GM03348 (cell line): ENCODE measurements around the gene PLXDC1.
"Not testable (repeated sequence)": the region's sequence is repeated elsewhere in the genome, so short reads cannot be mapped to it uniquely, and the experiment has no call there.

ENCODE experiments used
- DNase-seq: peaks from one replicate; pipeline ENCODE4 v3.0.0; 2012; ENCODE audit warnings: low spot score

PLXDC1 gene

DNA sequence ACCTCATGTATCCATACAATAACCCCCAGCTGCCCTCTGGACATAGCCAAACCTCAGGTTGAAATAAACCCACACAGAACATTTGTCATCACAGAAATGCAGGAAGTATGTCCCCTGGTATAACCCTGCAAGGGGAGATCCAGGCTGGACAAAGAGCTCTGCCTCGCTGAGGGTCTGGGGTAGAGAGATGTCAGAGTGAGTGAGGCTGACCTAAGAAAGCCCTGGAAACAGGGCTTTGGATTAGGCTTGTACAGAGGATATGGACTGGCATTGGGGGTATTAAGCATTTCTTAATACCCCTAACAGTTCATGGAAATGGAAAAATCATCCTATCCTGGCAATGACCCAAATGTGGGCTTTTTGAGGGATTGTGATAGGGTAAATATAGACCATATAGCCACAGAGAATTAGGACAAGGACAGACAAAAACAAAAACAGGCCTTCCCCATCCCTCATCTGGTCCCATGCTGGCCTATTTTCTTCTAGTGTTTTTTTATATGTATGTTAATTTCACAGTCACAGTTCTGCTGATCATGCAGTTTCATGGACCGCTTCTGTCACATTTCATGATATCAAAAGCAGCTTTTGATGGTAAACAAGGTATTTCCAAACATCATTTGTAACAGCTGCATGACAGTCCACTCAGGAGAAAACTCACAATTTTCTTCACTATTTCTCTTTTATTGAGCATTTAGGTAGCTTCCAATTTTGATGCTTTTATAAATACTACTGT, 26.1 kb downstream of the PLXDC1 start:
- DNase-seq = no peak

DNA sequence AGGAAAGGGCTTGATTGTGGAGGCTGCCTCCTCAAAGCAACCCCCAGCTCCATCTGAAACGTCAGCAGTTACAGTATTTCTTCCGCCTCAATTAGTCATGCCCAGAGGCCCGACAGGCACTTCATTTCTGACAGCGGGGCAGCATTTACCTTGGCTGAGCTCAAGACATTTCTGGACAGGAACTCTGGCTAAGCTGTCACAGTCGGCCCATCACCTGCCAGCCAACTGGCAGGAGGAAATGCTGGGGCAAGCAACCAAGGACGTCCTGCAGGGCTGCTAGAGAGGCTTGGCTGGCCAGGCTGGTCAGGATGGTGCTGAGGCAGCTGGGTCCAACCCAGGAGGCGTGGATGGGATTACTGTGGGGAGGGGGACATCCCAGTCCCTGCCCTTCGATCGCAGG, 27.8 kb downstream of the PLXDC1 start:
- DNase-seq = no peak

DNA sequence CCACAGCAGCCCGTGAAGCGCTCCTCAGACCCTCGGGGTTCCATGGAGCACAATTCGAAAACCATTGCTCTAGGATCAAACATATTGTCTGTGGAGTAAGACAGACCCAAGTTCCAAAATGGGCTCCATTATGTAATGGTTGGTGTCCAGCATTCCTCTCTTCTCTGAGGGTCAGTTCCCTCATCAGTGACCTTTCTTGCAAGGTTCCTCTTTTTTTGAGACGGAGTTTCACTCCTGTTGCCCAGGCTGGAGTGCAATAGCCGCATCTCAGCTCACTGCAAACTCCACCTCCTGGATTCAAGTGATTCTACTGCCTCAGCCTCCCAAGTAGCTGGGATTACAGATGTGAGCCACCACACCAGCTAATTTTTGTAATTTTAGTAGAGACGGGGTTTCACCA, 28.4 kb downstream of the PLXDC1 start:
- DNase-seq = no peak

DNA sequence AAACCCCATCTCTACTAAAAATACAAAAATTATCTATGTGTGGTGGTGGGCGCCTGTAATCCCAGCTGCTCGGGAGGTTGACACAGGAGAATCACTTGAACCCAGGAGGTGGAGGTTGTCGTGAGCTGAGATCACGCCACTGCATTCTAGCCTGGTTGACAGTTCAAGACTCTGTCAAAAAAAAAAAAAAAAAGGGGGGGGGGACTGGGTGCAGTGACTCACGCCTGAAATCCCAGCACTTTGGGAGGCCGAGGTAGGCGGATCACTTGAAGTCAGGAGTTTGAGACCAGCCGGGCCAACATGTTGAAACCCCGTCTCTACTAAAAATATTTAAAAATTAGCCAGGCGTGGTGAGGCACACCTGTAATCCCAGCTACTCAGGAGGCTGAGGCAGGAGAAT, 29.5 kb downstream of the PLXDC1 start:
- not testable (repeated sequence) for DNase-seq

DNA sequence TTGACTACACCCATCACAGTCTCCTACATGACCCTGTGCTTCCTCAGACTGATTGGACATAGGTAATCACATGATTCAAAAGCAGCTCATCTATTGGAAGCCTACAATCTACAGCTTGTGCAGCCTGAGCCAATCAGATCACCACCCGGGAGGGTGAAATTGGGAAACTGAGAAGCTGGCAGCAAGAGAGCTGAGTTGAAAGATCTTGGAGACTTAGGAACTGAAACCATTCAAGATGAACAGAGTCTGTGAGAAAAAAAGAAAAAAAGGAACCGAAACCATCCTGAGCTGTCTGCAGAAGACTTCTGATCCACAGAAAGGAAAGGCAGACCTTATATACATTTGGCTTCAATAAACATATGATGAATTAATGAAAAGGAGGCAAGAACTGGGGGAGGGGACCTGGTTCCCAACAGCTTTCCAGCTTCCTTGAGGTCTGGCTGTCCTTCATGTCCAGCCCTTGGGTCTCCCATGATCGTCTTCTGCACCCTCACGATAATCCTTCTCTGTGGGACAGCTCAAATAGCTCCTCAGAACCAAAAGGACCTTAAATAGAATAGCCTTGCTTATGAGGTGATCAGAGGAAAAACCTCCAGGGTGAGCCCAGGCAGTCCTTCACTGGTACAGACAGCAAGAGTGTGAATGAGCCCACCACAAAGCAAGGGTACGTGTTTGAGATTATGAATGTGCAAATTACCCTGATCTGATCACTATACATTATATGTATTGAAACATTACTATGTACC, 32.6 kb downstream of the PLXDC1 start:
- DNase-seq = no peak

DNA sequence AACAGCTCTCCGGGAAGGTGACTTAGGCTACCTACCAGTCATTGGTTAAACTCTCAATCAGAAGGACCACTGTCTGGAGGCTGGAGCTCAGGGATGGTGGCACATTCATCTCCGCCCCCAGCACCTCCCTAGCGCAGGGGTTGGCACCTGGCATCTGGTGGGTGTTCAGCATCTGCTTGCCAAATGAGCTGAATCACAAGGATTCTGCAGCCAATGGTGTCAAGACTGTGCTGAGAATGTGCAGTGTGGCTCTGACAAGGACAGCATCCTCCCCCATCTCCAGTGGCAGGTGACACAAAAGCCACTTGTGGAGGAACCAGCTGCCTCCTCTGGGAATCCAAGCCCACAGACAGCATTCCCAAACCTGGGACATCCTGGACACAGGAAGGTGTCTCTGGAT, 35.2 kb downstream of the PLXDC1 start:
- no peak for DNase-seq

DNA sequence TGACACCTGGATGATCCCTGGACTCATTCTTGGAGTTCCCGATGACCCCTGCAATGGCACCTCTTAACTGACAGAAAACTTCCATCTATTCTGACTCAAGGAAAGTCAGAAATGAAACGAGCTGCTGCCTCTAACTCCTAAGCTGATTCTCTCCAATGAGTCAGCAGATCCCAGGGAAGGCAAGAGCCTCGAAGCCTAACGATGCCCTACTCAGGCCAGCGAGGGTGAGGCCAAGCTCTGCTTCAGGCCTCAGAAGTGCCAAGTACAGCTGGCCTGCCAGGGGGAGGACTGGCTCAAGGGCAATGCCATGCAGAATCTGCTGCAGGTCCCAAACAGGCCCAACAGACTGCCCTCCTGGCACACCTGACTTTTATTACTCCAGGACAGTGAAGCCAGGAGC, 36.3 kb downstream of the PLXDC1 start:
- peak; percentile 74 for DNase-seq

DNA sequence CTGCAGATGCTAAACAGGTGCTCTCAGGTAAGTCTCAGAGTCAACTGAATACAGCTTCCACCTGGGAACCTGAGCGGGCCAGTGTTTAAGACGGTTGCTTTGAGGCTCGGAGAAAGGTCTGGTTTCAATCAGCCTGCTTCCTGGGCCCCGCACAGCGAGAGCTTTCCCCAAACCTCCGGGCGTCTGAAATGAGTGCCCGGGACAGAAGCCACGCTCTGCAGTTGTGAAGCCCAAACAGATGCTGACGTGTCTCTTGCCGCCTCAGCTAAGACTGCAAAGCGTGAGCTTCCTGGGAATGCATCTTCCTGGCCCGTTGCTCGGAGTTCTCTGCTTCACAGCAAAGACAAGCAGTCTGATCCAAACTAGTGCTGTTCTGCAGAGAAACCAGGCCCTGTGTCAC, 36.7 kb downstream of the PLXDC1 start:
- DNase-seq = peak; percentile 75

DNA sequence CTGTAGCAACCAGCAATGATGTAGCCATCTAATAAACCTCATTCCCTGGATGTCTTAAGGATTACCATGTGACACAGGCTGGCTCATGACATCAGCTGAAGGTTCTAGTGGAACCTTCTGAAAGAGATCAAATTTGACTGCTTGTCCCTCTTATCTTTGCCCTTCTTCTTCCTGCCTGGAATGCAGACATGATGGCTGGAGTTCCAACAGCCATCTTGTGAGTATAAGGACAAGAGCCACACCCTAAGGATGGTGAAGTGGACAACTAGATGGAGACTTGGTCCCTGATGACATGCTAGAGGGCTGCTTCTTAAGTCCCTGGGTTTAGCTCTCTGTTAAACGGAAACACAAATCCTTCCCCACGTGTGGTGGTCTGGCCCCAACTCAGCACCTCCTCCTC, 37.6 kb downstream of the PLXDC1 start:
- no peak for DNase-seq

DNA sequence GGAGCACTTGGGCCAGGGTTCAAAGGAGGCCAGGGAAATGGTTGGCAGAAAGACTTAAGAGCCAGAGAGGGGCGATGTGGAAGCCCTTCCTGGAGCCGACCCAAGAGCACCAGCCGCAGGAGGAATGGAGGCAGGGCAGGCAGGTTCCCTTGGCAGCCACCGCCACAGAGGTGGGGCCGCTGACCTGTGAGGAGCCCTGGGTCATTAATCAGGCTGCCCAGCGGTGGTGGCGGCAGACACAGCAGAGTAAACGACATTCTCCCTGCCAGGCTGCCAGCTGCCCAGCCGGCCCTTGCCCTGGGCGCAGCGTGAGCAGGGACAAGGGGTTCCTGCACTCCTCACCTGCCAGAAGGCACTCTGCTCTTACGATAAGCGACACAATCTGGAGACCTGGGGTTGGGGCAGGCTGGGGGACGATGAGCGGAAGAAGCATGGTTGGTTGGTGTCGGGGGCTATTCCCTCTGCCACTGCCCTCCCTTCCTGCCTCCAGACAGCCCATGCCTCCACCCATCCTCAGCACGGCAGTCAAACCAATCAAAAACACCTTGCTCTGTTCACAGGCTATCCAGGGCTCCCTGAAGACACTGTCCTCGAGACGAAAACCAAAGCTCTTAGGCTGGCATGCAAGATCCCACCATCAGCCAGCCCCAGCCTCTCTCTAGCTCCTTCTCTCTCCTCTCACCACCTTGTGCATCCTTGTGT, 40.9 kb downstream of the PLXDC1 start:
- no peak for DNase-seq

DNA sequence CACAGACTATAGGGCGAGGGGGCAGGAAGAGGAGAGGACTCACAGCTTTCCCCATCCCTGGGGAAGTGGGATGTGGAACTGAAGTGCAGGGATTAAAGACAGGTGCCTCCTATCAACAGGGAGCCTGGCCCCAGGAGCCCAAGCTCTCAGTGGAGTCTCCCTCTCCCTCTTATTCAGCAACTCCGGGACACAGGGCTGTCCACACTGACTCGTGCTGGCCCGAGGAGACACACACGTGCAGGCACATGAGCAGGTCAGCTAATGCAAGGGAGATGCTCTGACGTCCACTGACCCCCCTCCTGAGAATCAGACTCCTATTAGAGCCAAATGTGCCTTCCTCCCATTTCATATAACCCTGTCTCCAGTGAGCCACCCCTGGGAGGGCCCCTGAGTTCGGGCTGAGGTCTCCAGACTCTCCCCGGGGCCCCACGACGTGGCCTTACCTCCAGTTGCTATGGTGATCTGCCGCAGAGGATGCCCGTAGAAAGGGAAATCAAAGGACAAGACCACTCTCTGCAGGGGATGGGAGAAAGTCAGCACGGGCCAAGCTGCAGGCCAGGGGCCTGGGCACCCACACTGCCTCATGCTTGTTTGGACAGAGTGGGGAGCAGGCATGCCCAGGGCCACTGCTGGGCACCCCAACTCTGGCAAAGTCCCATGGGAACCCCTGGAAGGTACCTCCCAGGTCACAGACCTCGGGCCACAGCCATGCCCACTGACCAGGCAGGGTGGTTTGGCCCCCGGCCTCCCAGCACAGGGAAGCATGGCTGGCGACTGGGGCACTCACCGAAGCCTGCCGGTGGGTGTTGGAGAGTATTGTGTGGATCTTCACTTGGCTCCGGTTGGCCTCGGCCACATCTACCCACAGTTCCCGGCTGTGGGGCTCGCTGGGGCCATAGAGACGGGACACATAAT, 42.7 kb downstream of the PLXDC1 start:
- DNase-seq = no peak

DNA sequence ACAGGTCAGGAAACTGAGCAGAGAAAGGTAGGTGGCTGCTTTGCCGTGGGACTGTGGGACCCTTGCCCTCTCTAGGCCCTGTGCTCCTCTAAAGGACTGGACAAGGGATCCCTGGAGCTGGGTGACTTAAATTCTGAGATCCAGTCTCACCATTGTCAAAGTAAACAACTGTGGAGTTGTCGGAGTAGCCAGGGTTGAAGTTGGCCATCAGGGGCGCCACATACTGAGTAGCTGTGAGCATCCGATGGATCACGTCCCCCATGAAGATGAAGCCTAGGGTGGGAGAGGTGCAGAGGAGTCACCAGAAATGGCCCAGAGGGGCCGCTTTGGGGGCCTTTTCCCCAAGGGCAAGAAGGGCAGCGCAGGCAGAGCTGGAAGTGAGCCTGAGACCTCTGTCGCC, 43.5 kb downstream of the PLXDC1 start:
- no peak for DNase-seq

DNA sequence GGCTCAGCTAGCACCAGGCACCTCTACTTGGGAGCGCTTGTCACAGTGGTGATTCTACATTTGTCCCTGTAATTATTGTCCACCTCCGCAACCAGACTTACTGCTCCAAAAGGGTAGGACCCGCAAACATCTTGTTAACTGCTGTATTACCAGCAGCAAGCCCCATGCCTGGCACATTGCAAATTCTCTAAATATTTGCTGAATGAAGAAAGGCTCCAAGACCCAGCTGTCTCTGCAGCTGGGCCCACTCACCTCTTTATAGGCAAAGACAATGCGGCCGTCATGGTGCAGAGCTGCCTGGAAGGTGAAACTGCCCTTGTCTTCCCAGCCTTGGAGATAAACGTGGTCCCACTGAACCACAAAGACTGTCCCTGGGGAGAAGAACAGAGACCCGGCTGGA, 44.3 kb downstream of the PLXDC1 start:
- DNase-seq = no peak

DNA sequence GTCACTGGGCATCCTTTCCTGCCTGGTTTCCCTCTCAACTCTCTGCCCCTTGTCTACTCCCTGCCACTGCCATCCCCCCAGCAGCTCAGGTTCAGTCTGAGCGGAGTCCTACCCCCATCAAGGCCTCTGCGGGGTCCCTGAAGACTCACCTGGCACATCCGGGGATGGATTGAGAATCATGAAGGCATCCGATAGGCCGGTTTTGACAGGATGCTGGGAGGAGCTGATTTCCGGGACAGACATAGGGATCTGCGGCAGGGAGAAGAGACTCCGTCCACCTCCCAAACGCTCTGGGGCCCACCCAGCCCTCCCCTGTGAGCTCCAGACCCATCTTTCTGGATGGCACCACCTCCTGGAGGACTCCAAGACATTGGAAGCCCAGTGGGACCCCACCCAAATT, 45.7 kb downstream of the PLXDC1 start:
- DNase-seq = no peak

DNA sequence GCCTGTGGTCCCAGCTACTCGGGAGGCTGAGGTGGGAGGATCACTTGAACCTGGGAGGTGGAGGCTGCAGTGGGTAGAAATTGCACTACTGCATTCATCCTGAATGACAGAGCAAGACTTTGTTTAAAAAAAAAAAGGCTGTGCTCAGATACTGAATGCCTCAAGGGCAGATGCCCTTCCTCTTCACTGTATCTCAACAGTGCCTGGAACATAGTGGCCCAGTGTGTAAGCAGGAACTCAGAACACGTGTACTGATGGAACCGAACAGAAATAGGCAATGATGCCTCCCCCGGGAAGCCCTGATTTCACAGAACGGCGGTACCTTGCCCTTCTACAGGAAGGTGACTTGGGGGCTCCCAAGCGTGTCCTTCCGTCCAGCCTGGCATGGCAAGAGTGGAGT, 46.8 kb downstream of the PLXDC1 start:
- no peak for DNase-seq

DNA sequence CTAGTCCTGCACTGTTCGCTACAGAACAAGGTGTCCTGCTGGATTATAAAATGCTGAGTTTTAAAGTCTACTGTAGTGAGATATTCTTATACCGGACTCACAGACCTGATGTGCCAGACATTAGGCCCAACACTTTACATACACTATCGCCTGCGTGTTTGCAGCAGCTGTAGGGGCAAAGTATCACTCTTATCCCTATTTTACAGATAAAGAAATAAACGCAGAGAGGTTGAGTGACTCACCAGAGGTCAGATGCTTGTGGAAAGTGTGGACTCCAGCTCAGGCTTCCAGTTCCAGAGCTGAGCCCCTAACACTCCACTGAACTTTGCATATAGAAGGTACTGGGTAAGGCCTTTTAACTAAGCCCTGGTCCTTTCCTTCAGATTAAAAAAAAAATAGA, 47.4 kb downstream of the PLXDC1 start:
- no peak for DNase-seq

DNA sequence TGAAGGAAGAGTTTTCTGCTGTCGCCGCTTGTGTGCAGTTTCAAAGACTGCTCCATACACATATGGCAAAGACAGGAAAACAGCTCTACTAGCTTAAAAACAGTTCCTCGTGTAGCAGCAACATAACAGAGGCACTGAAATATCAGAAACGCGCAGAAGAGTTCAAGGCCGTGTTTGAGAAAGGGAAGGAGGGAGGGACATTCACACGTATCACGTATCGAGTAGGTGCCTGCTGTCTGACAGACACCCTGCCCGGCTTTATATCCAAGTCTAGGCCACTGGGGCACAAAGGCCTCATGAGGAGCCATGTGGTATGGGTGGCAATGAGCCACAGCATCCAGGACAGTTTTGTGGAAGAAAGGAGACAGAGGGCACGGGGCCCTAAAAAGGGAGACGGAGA, 50.3 kb downstream of the PLXDC1 start:
- DNase-seq = no peak

DNA sequence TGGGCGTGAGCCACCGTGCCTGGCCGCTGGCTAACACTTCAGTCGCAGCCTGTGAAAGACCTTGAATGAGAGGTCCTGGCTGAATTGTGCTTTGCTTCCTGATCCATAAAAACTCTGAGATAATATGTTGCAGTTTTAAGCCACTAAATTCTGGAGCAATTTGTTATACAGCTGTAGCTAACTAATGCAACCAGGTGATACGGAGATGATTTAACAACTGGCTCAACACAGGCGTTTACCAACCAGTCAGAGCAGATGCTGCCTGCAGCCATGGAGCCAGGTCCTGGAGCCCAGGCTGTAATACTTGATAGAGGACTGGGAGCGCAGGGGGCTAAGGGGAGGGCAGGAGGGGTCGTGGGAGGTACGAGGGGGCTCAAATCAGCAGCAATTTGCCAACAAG, 50.9 kb downstream of the PLXDC1 start:
- DNase-seq = no peak

DNA sequence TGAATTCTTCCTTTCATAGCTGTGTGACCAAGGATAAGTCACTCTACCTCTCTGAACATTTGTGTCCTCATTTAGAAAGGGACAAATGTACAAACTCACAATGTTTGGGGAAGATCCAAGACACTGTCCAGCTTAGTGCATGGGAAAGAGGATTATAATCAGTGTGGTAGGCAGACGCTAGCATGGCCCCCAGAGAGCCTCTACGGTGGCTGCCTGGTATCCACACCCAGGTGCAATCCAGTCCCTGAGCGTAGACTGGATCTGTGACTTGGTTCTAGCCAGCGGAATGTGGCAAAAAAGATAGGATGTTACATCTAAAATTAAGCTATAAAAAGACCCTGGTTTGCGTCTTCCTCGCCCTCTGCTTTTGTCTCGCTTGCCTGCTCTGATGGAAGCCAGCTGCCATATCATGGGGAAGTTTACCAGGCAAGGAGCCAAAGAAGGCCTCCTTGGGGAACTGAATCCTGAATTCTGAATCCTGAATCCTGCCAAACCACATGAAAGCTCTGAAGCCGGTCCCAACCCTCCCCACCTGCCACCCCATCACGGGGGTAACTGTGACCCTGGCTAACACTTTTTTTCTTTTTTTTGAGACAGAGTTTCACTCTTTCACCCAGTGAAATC, 51.7 kb downstream of the PLXDC1 start:
- no peak for DNase-seq

DNA sequence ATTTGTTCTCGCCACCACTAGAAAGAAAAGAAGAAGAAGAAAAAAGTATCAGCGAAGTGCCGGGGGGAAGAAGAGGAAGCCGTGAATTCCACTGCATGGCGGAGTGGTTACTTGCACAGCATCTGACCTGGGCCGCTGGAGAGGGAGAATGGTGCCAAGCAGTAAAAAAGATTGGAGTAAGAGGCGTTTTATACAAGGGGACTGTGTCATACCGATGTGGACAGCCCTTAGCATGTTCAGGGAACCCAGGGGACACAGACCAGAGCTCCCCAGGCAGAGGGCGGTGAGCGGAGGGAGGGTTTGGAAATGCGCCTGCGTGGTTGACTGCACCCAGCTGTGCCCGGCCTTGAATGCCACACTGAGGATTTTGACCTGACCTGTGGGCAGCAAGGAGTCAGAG, 52.8 kb downstream of the PLXDC1 start:
- DNase-seq = no peak

DNA sequence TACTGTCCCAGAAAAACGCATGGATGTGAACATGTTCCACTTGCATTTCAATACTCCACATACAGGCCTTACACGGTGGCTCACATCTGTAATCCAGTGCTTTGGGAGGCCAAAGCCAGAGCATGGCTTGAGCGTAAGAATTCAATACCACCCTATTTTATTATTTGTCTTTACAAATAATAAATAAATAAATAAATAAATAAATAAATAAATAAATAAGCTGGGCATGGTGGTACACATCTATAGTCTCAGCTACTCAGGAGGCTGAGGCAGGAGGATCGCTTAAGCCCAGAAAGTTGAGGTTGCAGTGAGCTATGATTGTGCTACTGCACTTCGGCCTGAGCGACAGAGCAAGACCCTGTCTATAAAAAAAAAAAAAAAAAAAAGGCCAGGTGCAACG, 53.9 kb downstream of the PLXDC1 start:
- DNase-seq = no peak

DNA sequence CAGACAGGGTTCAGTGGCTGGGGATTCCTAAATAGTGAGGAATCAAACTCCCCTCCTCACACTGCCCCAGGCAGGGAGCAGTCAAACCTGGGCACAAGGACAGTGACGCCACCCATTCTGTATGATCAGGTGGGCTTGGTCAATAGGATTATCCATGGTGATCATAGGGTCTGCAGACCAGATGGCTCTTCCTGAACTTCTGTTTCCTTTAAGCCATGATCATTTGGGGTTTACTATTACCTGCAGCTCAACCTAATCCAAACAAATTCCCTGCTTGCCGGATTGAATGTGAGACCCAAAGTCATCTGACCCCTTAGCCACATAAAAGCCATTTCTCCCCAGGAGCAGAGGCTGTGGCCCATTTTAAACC, 54.3 kb downstream of the PLXDC1 start:
- no peak for DNase-seq
